GM12892 (cell line): ENCODE measurements around the gene CASP9.

Experiments
- POLR2A ChIP-seq: IDR thresholded peaks from 2 replicates; pipeline ENCODE4 v1.6.1; 2011; ENCODE audit warnings: low read depth, low read length, control low read depth
- POLR2AphosphoS5 ChIP-seq: IDR thresholded peaks from 2 replicates; pipeline ENCODE4 v1.6.1; 2011; ENCODE audit warnings: low read depth, low read length, control low read depth

GRCh38 chr1:15543589-15544568 lies 19.9 kb upstream of the CASP9 start:
- TF ChIP-seq POLR2A (no peak), POLR2AphosphoS5 (no peak)
